ENCODE measurements around the gene OSGEP.

The OSGEP gene

DNA sequence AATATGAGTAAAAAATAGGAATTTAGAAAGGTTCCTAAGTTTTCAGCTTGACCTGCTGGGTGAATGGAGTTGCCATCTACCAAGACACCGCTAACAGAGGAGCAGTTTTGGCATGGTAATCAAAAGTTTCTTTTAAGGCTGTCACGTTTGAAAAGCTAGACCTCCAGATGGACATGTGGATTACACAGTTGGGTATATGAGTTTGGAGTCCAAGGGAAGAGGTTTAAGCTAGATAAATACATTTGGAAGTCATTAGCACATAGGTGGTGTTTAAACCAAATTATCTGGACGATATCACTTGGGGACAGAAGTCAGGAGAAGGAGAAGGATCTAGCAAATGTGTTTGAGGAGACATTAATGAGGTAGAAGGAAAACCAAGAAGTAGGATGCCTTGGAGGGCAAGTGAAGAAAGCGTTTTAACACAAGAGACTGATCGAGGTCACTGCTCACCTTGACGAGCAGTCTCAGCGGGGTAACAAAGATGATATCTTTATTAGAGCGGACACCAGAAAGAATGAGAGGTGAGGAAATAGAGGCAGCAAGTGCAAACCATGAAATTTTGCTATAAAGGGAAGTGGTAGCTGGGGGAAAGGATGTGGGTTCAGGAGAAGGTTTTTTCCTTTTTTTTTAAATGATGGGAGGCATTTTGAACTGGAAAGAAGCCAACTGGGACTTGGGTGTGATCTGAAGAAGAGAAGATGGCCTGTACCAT, 32.2 kb upstream of the OSGEP start:
- POLR2A ChIA-PET (ENCODE audit: low non-redundant PET), result no interaction called here
- TF ChIP-seq, protein P1, sequence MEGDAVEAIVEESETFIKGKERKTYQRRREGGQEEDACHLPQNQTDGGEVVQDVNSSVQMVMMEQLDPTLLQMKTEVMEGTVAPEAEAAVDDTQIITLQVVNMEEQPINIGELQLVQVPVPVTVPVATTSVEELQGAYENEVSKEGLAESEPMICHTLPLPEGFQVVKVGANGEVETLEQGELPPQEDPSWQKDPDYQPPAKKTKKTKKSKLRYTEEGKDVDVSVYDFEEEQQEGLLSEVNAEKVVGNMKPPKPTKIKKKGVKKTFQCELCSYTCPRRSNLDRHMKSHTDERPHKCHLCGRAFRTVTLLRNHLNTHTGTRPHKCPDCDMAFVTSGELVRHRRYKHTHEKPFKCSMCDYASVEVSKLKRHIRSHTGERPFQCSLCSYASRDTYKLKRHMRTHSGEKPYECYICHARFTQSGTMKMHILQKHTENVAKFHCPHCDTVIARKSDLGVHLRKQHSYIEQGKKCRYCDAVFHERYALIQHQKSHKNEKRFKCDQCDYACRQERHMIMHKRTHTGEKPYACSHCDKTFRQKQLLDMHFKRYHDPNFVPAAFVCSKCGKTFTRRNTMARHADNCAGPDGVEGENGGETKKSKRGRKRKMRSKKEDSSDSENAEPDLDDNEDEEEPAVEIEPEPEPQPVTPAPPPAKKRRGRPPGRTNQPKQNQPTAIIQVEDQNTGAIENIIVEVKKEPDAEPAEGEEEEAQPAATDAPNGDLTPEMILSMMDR (conservative IDR thresholded peaks at IDR 0.05; ENCODE audit: low read depth), result no peak
- H3K27ac ChIP-seq, result no peak overlapping the region
- no peak for DNase-seq (ENCODE audit: low spot score)
- CTCF ChIA-PET, result no interaction called here

DNA sequence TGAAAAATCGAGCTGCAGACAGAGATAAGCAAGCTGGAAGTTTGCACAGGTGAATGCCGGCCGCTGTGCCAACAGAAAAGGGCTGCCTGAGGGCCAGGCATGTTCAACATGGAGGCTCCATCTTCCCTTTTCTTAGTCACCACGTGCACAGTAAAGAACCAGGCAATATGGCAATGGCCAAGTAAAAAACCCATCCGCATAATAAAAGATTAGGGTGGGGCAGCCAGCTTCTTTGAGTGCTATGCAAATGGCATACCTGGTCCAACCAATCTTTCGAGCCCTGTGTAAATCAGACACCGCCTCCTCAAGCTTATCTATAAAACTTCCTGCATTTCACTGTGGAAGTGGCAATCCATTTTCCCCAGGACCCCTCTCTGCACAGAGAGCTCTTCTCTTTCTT, 31.3 kb upstream of the OSGEP start:
- DNase-seq (ENCODE audit: low spot score), result no peak
- ChIA-PET POLR2A (ENCODE audit: low non-redundant PET) (no interaction called here), CTCF (interaction anchor here (0.6 kb wide), 1 partner anchor 165 kb away, joined by 4 read pairs; no protein-coding TSS in a partner anchor)
- no peak overlapping the region for H3K27ac ChIP-seq
- TF ChIP-seq, protein P1 (conservative IDR thresholded peaks at IDR 0.05; ENCODE audit: low read depth), result no peak

GRCh38 chr14:20482382-20482781, 27.8 kb upstream of the OSGEP start:
- no peak overlapping the region for H3K27ac ChIP-seq
- POLR2A ChIA-PET (ENCODE audit: low non-redundant PET), result no interaction called here

DNA sequence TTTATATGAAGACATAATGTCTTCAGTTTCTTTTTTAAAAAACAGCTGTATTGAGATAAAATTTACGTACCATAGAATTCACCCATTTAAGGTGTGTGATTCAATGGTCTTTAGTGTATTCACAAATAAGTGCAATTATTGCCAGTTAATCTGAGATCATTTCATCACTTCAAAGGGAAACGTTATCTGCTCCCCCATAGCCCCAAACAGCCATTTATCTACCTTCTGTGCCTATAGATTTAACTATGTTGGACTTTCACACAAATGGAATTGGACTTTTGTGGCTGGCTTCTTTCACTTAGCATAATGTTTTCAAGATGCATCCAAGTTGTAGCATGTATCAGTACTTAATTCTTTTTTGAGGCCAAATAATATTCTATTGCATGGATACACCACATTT, 24.3 kb upstream of the OSGEP start:
- ChIA-PET CTCF (no interaction called here), POLR2A (ENCODE audit: low non-redundant PET) (no interaction called here)
- TF ChIP-seq, protein P1 (conservative IDR thresholded peaks at IDR 0.05; ENCODE audit: low read depth), result no peak
- no peak for DNase-seq (ENCODE audit: low spot score)
- H3K27ac ChIP-seq, result no peak overlapping the region

More at GRCh38 chr14:20482382-20482781, 27.8 kb upstream of the OSGEP start:
- no peak for DNase-seq (ENCODE audit: low spot score)
- CTCF ChIA-PET, result interaction anchor here (0.6 kb wide), 2 partner anchors 19 to 658 kb away, joined by 3 to 4 read pairs; no protein-coding TSS in a partner anchor
- TF ChIP-seq, protein P1 (conservative IDR thresholded peaks at IDR 0.05; ENCODE audit: low read depth), result no peak

GRCh38 chr14:20477211-20477876, 22.7 kb upstream of the OSGEP start:
- CTCF ChIA-PET, result no interaction called here

GRCh38 chr14:20476776-20477175, 22.2 kb upstream of the OSGEP start:
- H3K27ac ChIP-seq, result no peak overlapping the region
- no peak for DNase-seq (ENCODE audit: low spot score)
- TF ChIP-seq, protein P1 (conservative IDR thresholded peaks at IDR 0.05; ENCODE audit: low read depth), result no peak
- CTCF ChIA-PET, result interaction anchor here (0.6 kb wide), 1 partner anchor 12 kb away, joined by 3 read pairs; no protein-coding TSS in a partner anchor
- POLR2A ChIA-PET (ENCODE audit: low non-redundant PET), result no interaction called here

More at GRCh38 chr14:20477211-20477876, 22.7 kb upstream of the OSGEP start:
- no peak overlapping the region for H3K27ac ChIP-seq
- POLR2A ChIA-PET (ENCODE audit: low non-redundant PET), result no interaction called here
- TF ChIP-seq, protein P1 (conservative IDR thresholded peaks at IDR 0.05; ENCODE audit: low read depth), result no peak
- DNase-seq (ENCODE audit: low spot score), result no peak

Measured in RWPE1 (cell line).